Motor neuron (in vitro differentiated cells): ENCODE measurements around the gene ASS1. TPM values are rescaled to one million over a fixed set of nuclear protein-coding genes. Genes with fewer than 3 reads are reported as not detected.
"Not testable (repeated sequence)": the region's sequence is repeated elsewhere in the genome, so short reads cannot be mapped to it uniquely, and the experiment has no call there.

Source experiments
- ATAC-seq, 8 experiments: fragments of 200-7000 bp; cut with Tn5 transposase; replicated peaks in 6 of 8; 2 replicates each; pipeline ENCODE4 v1.8.0; 2021; ENCODE audit warnings: mild to moderate bottlenecking in 8 of 8, moderate library complexity in 8 of 8
- H3K27ac ChIP-seq, 2 donors: fragments of 250-450 bp; sonication (Bioruptor Pico); 2 replicates each; pipeline ENCODE4 v1.9.0; 2021; ENCODE audit warnings: antibody characterized with exemption in 2 of 2, mild to moderate bottlenecking in 2 of 2, moderate library complexity in 1 of 2
- H3K4me1 ChIP-seq, 2 donors: fragments of 250-450 bp; sonication (Bioruptor Pico); replicated peaks in 1 of 2; 2 replicates each; pipeline ENCODE4 v1.6.1; 2021; ENCODE audit warnings: antibody characterized with exemption in 2 of 2, mild to moderate bottlenecking in 2 of 2, moderate library complexity in 1 of 2
- H3K4me3 ChIP-seq, 5 donors: fragments of 250-450 bp; sonication (Bioruptor Pico); 2 replicates each; pipeline ENCODE4 v1.9.0; 2021; ENCODE audit warnings: antibody characterized with exemption in 5 of 5, mild to moderate bottlenecking in 5 of 5, moderate library complexity in 4 of 5
- WGBS, 10 experiments: fragments of 450-650 bp; shearing (Covaris generic); methylation state at CpG; one replicate each; pipeline ENCODE4 v1.0.0; 2022; 5-methylcytosine and 5-hydroxymethylcytosine counted together
- in situ Hi-C, 9 experiments: fragments of 400-800 bp; cut with MboI; loops; one replicate each; pipeline ENCODE4 v1.15.0; 2021; ENCODE audit warnings: low sequenced_read_pairs in 9 of 9, low pct_unique_long_range_greater_than_20kb in 2 of 9; ENCODE audit not compliant: unreplicated experiment in 9 of 9
- total RNA-seq, 8 experiments: library from RNA; unstranded; fragments of 300-600 nt; gene quantifications; 2 replicates each; pipeline versions ENCODE4 v1.2.3 to v1.2.4, GENCODE V29; 2022

ASS1 gene
- 100 to 1,000 TPM in 4 of 8 experiments, 10 to 100 TPM in 4; 12.0 to 412 (median 86.3) TPM for total RNA-seq

- Histone ChIP-seq H3K4me1 (peaks cover 42% of the 10 kb centered on the region in 2 donors), H3K4me3 (peak within 1 kb of the TSS; percentile 25 to 49 (median 38)), H3K27ac (peak within 1 kb of the TSS in 1 of 2 donors; percentile 57)
- in situ Hi-C loops: no loop called here
- no CpG with 5 or more reads among the region's 66 CpGs for WGBS, 10 experiments
- ATAC-seq: peak; percentile 35 to 76 (median 64)
These were observed at the start of gene ASS1 for GRCh38 chr9:130444565-130445221. ASS1 (plus strand) TSS chr9:130444961; CDS start chr9:130452229, 7,268 bp downstream.

GRCh38 chr9:130395810-130396435 is 48.8 kb upstream of the ASS1 start:
- ATAC-seq: no peak
- in situ Hi-C loops: no loop called here
- Histone ChIP-seq H3K4me3 (no peak overlapping the region), H3K27ac (no peak overlapping the region), H3K4me1 (peaks cover 0 to 2% of the 10 kb centered on the region in 2 donors)
- WGBS, 10 experiments: 60 to 100% (median 100%) methylated on average over 1 to 2 of the region's 26 CpGs; no CpG with 5 or more reads in 7 of the 10 experiments

- WGBS, 10 experiments: 100% methylated on average over 1 of the region's 4 CpGs; no CpG with 5 or more reads in 9 of the 10 experiments
- H3K27ac ChIP-seq: no peak overlapping the region
- no peaks in the 10 kb centered on the region for H3K4me1 ChIP-seq
- in situ Hi-C loops: no loop called here
- H3K4me3 ChIP-seq: no peak overlapping the region
- no peak for ATAC-seq
These were observed 48.2 kb upstream of the ASS1 start for GRCh38 chr9:130396581-130396980.

DNA sequence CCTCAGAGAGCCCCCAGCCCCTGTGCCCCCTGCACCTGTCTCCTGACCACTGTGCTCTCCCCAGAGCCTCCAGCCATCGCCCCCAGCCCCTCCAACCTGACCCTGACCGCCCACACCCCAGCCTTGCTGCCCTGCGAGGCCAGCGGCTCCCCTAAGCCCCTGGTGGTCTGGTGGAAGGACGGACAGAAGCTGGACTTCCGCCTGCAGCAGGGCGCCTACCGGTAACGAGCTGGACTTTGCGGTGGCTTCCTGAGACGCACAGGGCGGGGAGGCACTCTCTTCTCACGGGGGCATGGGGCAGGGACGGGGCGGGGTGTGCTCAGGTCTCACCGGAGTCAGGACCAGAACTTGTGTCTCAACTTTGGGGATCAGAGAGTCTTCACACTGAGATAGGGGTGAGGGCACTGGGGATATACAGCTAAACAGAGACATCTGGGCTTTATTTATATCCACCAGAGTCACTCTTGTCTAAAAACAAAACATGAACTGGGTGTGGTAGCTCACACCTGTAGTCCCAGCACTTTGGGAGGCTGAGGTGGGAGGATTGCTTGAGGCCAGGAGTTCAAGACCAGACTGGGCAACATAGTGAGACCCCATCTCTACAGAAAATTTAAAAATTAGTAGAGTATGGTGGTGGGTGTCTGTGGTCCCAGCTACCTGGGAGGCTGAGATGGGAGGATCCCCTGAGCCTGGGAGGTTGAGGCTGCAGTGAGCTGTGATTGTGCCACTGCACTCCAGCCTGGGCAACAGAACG is 46.1 kb upstream of the ASS1 start:
- Histone ChIP-seq H3K4me1 (no peaks in the 10 kb centered on the region), H3K27ac (no peak overlapping the region), H3K4me3 (no peak overlapping the region)
- no peak for ATAC-seq
- in situ Hi-C loops: no loop called here
- WGBS, 10 experiments: 14 to 96% (median 63%) methylated on average over 1 to 4 of the region's 17 CpGs; no CpG with 5 or more reads in 4 of the 10 experiments

GRCh38 chr9:130399768-130400167 is 45.0 kb upstream of the ASS1 start:
- in situ Hi-C loops: no loop called here
- ATAC-seq: peak in 1 of 8 experiments; percentile 27
- 57 to 100% (median 66%) methylated on average over 1 to 5 of the region's 8 CpGs; no CpG with 5 or more reads in 4 of the 10 experiments for WGBS, 10 experiments
- H3K27ac ChIP-seq: no peak overlapping the region
- H3K4me3 ChIP-seq: no peak overlapping the region
- peaks cover 0 to 4% of the 10 kb centered on the region in 2 donors for H3K4me1 ChIP-seq

- H3K4me3 ChIP-seq: no peak overlapping the region
- peaks cover 0 to 4% of the 10 kb centered on the region in 2 donors for H3K4me1 ChIP-seq
- ATAC-seq: no peak
- WGBS, 10 experiments: 70 to 100% (median 92%) methylated on average over 1 to 6 of the region's 8 CpGs; no CpG with 5 or more reads in 3 of the 10 experiments
- no peak overlapping the region for H3K27ac ChIP-seq
- in situ Hi-C loops: no loop called here
These were observed 43.9 kb upstream of the ASS1 start for GRCh38 chr9:130400870-130401269.

DNA sequence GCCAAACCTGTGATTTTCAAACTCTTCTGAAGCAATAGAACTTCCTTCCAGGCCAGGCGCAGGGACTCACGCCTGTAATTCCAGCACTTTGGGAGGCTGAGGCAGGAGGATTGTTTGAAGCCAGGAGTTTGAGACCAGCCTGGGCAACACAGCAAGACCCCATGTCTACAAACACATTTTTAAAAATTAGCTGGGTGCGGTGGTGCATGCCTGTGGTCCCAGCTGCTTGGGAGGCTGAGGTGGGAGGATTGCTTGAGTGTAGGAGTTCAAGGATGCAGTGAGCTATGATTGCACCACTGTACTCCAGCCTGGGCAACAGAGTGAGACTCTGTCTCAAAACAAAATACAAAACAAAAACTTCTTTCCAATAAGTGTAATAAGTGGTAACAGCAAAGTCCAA is 43.0 kb upstream of the ASS1 start:
- H3K27ac ChIP-seq, H3K4me1 ChIP-seq, ATAC-seq, in situ Hi-C loops, H3K4me3 ChIP-seq: not testable (repeated sequence)
- 69 to 100% (median 82%) methylated on average over 1 to 3 of the region's 3 CpGs; no CpG with 5 or more reads in 4 of the 10 experiments for WGBS, 10 experiments

DNA sequence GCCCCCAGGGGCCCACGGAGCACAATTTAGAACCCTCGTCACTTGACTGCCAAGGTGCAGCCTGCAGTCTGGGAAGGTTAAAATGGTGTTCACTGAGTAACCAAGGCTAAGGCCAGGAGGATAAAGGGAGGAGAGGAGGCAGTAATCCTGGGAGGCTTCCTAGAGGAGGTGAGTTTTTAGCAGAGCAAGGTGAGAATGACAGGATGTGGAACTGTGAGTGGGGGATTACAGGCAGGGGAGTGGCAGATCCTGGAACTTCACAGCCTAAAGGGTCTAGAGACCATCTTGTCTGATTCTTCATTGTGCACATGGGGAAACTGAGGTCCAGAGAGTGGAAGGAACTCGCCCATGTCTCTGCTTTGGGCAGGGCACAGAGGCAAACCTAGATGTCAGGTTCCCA is 42.5 kb upstream of the ASS1 start:
- Histone ChIP-seq H3K4me1 (peaks cover 0 to 4% of the 10 kb centered on the region in 2 donors), H3K27ac (no peak overlapping the region), H3K4me3 (no peak overlapping the region)
- in situ Hi-C loops: no loop called here
- 20 to 80% (median 60%) methylated on average over 1 to 2 of the region's 3 CpGs; no CpG with 5 or more reads in 4 of the 10 experiments for WGBS, 10 experiments
- ATAC-seq: no peak

DNA sequence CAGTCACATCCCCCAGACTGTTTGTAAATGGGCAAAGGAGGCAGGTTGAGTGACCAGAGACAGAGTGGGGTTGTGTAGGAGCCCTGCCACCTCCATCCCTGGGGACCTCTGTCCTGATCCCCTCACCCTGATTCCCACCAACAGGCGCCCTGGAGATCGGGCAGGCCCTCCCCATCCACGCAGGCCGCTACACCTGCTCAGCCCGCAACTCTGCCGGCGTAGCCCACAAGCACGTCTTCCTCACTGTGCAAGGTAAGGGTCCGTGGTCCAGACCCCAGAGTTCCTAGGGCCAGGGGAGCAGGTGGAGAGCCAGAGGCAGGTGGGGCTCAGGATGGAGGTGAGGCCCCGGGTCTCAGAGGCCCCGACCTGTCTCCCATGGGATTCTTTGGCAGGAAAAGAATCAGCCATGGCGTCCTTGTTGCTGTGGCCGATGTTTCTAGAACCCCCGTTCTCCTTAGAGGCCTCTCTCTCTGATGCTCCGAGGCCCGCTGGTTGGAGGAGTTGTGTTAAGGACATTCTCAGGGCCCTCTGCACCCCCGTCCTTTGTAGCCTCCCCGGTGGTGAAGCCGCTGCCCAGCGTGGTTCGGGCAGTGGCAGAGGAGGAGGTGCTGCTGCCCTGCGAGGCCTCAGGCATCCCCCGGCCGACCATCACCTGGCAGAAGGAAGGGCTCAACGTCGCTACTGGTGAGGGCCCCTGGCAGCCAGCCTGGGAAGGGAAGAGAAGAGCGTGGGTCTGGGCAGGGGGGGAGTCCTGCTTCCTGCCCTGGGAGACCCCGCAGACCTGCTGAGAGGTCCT is 41.9 kb upstream of the ASS1 start:
- H3K4me1 ChIP-seq: peaks cover 0 to 4% of the 10 kb centered on the region in 2 donors
- 47 to 100% (median 93%) methylated on average over 1 to 6 of the region's 28 CpGs; no CpG with 5 or more reads in 6 of the 10 experiments for WGBS, 10 experiments

GRCh38 chr9:130405657-130406257 is 39.0 kb upstream of the ASS1 start:
- 80 to 100% methylated on average over 1 of the region's 22 CpGs; no CpG with 5 or more reads in 8 of the 10 experiments for WGBS, 10 experiments
- no peak for ATAC-seq
- Histone ChIP-seq H3K4me3 (no peak overlapping the region), H3K27ac (no peak overlapping the region), H3K4me1 (peaks cover 0 to 4% of the 10 kb centered on the region in 2 donors)
- in situ Hi-C loops: no loop called here

More for the DNA sequence above, 41.9 kb upstream of the ASS1 start:
- Histone ChIP-seq H3K4me3 (no peak overlapping the region), H3K27ac (no peak overlapping the region)
- peak in 1 of 8 experiments; percentile 5 for ATAC-seq
- in situ Hi-C loops: no loop called here

DNA sequence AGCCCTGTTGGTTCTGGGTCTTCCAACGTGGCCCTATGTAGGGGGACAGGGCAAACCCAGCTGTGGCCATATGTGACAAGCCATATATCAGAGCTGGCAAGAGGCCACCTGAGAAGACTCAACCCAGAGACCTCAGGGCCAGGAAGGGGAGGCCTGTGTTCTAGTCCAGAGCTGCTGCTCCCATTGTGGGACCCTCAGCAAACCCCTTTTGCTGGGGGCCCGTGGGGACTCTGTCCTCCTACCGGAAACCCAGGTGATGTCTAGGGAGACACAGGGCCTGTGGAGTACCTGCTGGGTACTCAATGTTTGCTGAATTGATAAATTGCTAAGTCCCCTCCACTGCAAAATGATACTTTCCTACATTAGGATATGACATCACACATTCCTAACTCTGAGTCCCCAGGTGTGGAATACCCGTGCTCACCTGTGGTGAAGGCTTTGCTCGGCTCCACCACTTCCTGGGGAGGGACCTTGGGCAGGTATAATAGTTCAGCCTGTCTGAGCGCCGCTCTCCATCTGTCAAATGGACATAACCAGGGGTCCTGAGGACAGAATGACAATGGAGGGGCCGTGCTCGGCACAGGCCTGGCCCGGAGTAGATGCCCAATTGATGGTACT is 38.4 kb upstream of the ASS1 start:
- peaks cover 0 to 4% of the 10 kb centered on the region in 2 donors for H3K4me1 ChIP-seq
- 40 to 100% (median 88%) methylated on average over 1 to 9 of the region's 10 CpGs; no CpG with 5 or more reads in 2 of the 10 experiments for WGBS, 10 experiments
- H3K4me3 ChIP-seq: no peak overlapping the region
- in situ Hi-C loops: no loop called here
- H3K27ac ChIP-seq: no peak overlapping the region
- ATAC-seq: no peak
